ENCODE measurements around the gene CRYBA4. TPM values are rescaled to one million over a fixed set of nuclear protein-coding genes. Genes with fewer than 3 reads are reported as not detected.

Gene CRYBA4
- total and polyA plus RNA-seq, 10 of the 15 experiments (the other 5 are each of a cell fraction or from before 2014, with no cell fraction given): 0.12 to 0.17 TPM; not detected in 8

DNA sequence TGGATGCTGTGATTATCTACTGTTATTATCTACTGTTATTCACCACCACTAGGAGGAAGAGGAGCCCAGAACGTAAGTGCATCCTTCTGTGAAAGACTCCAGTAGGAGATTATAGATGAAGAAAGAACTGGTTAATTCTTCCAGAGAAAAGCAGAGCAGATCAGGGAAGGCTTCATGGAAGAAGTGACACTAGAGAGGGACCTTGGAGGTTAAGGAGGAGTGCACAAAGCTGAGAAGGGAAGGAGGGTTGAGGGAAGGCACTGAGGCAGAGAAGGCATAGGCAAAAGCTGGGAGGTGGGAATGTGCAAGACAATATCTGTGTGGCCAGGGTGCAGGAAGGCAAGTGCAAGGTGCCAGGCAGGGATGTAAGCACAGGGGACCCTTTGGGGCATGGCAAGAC is 17.4 kb upstream of the CRYBA4 start:
- DNase-seq (ENCODE audit: low read depth, low spot score) (no peak), FAIRE-seq (no peak), ATAC-seq (no peak)
- no peaks in the 10 kb centered on the region for H3K79me2 ChIP-seq (ENCODE audit: control insufficient read depth, insufficient read depth, low read length)
- no peak overlapping the region for H3K4me2 ChIP-seq (ENCODE audit: control insufficient read depth, insufficient read depth)
- in situ Hi-C loops (cut with MboI) (no loop called here), intact Hi-C loops (cut with micrococcal nuclease; ENCODE audit: unreplicated experiment) (no loop called here)
- no peaks in the 10 kb centered on the region for H3K27me3 ChIP-seq (replicated peaks in 1 of 2; ENCODE audit: control insufficient read depth in 2 of 2, insufficient read depth in 2 of 2, low read length in 1 of 2)
- ChIA-PET SMC1A (ENCODE audit: uncharacterized antibody, unreplicated experiment) (no interaction called here), CTCF (interaction anchor here (0.5 kb wide), 1 partner anchor 63 kb away, joined by 3 read pairs; no protein-coding TSS in a partner anchor), RAD21 (ENCODE audit: unreplicated experiment) (no interaction called here), POLR2A (no interaction called here)
- H3K4me1 ChIP-seq (ENCODE audit: control insufficient read depth, insufficient read depth, low read length): peaks cover under 1% of the 10 kb centered on the region; the same call in 1 of the 2 replicates
- H3K27ac ChIP-seq (ENCODE audit: control insufficient read depth, insufficient read depth): no peak overlapping the region
- no peaks in the 10 kb centered on the region for H3K9me3 ChIP-seq (replicated peaks; ENCODE audit: control insufficient read depth, insufficient read depth, low read length)
- no peak overlapping the region for H3K4me3 ChIP-seq
- BruUV-seq (replicated peaks): no TSS peak
- no peaks in the 10 kb centered on the region for H3K36me3 ChIP-seq (ENCODE audit: control insufficient read depth in 2 of 2, insufficient read depth in 2 of 2, low read length in 1 of 2)
- no peak overlapping the region for H2AFZ ChIP-seq (ENCODE audit: control insufficient read depth, low read depth, low read length)
- TF ChIP-seq NFYA (IDR thresholded peaks at IDR 0.05; ENCODE audit: borderline replicate concordance, low read depth, low read length): no peak
- TF ChIP-seq ZNF274 (IDR thresholded peaks at IDR 0.05; ENCODE audit: insufficient read depth, insufficient read length): no peak
- no peak for TF ChIP-seq EGR1 (IDR thresholded peaks at IDR 0.05; ENCODE audit: borderline replicate concordance in 1 of 2, low read depth in 2 of 2, low read length in 2 of 2)
- TF ChIP-seq NKRF (conservative IDR thresholded peaks at IDR 0.05): no peak
- TF ChIP-seq HDAC2 (IDR thresholded peaks at IDR 0.05): no peak
- TF ChIP-seq TAF1 (IDR thresholded peaks at IDR 0.05; ENCODE audit: borderline replicate concordance, low read depth, low read length): no peak
- no peak for TF ChIP-seq ZSCAN29 (IDR thresholded peaks at IDR 0.05)
- TF ChIP-seq TARDBP (IDR thresholded peaks at IDR 0.05; ENCODE audit: borderline replicate concordance): no peak
- no peak for TF ChIP-seq SUPT20H (IDR thresholded peaks at IDR 0.05; ENCODE audit: borderline replicate concordance, control insufficient read depth, low read depth, low read length)
- TF ChIP-seq NR2C1 (IDR thresholded peaks at IDR 0.05): no peak
- TF ChIP-seq RAD51 (IDR thresholded peaks at IDR 0.05): no peak
- no peak for TF ChIP-seq FOXK2 (IDR thresholded peaks at IDR 0.05)
- 100% methylated on average over 1 of the region's 1 CpG for WGBS (ENCODE audit: insufficient coverage, insufficient replicate concordance, low lambda C conversion rate, missing lambda C conversion rate)
- H4K20me1 ChIP-seq (ENCODE audit: control insufficient read depth, insufficient read depth): no peaks in the 10 kb centered on the region
- H3K9ac ChIP-seq (ENCODE audit: control insufficient read depth, insufficient read depth, low read length): no peak overlapping the region
